ENCODE measurements around the gene AGAP1. TPM values are rescaled to one million over a fixed set of nuclear protein-coding genes. Genes with fewer than 3 reads are reported as not detected.
"Not testable (repeated sequence)": the region's sequence is repeated elsewhere in the genome, so short reads cannot be mapped to it uniquely, and the experiment has no call there.

Gene AGAP1
- total RNA-seq, 1 donor from 2014 or later = 18.3 TPM

DNA sequence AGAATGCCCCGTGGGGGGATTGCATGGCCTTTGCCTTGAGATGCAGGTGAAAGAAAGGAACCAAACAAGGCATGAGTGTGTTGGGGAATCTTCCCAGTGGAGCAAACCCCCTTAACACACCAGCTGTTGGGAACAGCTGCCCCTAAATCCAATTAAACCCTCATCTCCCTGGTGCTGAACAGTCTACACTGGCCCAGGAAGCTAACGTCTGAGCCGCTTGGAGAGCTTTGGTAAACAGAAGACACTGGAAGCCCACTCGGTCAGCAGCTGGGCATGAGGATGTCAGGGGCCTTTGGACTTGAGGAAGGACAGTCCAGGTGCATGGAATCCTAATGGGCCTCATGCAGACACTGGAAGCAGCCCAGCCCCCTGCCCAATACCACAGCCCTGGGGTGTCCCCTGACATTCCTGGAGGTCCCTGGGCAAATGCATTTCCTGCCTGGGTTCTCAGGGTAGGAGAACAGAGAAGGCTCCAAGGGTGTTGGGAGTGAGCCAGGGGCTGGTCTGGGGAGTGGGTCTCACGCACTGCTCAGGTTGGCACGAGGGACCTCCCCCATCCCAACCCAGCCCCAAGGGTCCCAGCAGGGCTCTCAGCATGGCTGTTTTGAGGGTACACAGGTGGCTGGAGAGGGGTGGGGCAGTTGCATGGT lies 636.6 kb downstream of the AGAP1 start:
- H3K27ac ChIP-seq (ENCODE audit: low read depth, low read length) = no peak overlapping the region
- peaks cover 0 to 3% (median 0%) of the 10 kb centered on the region in 3 donors for H3K36me3 ChIP-seq (ENCODE audit: control insufficient read depth in 3 of 3, insufficient read depth in 3 of 3, low read length in 3 of 3)
- no peaks in the 10 kb centered on the region for H3K4me1 ChIP-seq (ENCODE audit: control insufficient read depth in 3 of 3, insufficient read depth in 3 of 3, low read length in 3 of 3)
- no peak overlapping the region for H3K9ac ChIP-seq (ENCODE audit: low read depth in 1 of 3, low read length in 3 of 3)
- no peaks in the 10 kb centered on the region for H3K27me3 ChIP-seq (ENCODE audit: control insufficient read depth in 3 of 3, insufficient read depth in 3 of 3, low read length in 3 of 3)
- no peak overlapping the region for H3K4me3 ChIP-seq (ENCODE audit: low read length in 3 of 3)
- H3K9me3 ChIP-seq (ENCODE audit: control insufficient read depth in 3 of 3, low read length in 3 of 3) = no peaks in the 10 kb centered on the region

- Histone ChIP-seq H3K4me3 (ENCODE audit: low read length in 3 of 3) (no peak overlapping the region), H3K36me3 (ENCODE audit: control insufficient read depth in 3 of 3, insufficient read depth in 3 of 3, low read length in 3 of 3) (no peaks in the 10 kb centered on the region), H3K9me3 (ENCODE audit: control insufficient read depth in 3 of 3, low read length in 3 of 3) (no peaks in the 10 kb centered on the region), H3K4me1 (ENCODE audit: control insufficient read depth in 3 of 3, insufficient read depth in 3 of 3, low read length in 3 of 3) (no peaks in the 10 kb centered on the region), H3K9ac (ENCODE audit: low read depth in 1 of 3, low read length in 3 of 3) (no peak overlapping the region), H3K27ac (ENCODE audit: low read depth, low read length) (no peak overlapping the region), H3K27me3 (ENCODE audit: control insufficient read depth in 3 of 3, insufficient read depth in 3 of 3, low read length in 3 of 3) (no peaks in the 10 kb centered on the region)
Observed at GRCh38 chr2:236131073-236131692, 637.3 kb downstream of the AGAP1 start.

GRCh38 chr2:236133410-236134012 lies 639.7 kb downstream of the AGAP1 start:
- no peaks in the 10 kb centered on the region for H3K4me1 ChIP-seq (ENCODE audit: control insufficient read depth in 3 of 3, insufficient read depth in 3 of 3, low read length in 3 of 3)
- H3K4me3 ChIP-seq (ENCODE audit: low read length in 3 of 3) = no peak overlapping the region
- H3K9ac ChIP-seq (ENCODE audit: low read depth in 1 of 3, low read length in 3 of 3) = no peak overlapping the region
- no peaks in the 10 kb centered on the region for H3K36me3 ChIP-seq (ENCODE audit: control insufficient read depth in 3 of 3, insufficient read depth in 3 of 3, low read length in 3 of 3)
- H3K27ac ChIP-seq (ENCODE audit: low read depth, low read length) = no peak overlapping the region
- no peaks in the 10 kb centered on the region for H3K27me3 ChIP-seq (ENCODE audit: control insufficient read depth in 3 of 3, insufficient read depth in 3 of 3, low read length in 3 of 3)
- no peaks in the 10 kb centered on the region for H3K9me3 ChIP-seq (ENCODE audit: control insufficient read depth in 3 of 3, low read length in 3 of 3)

- H3K4me3 ChIP-seq (ENCODE audit: low read length in 3 of 3) = no peak overlapping the region
- no peaks in the 10 kb centered on the region for H3K4me1 ChIP-seq (ENCODE audit: control insufficient read depth in 3 of 3, insufficient read depth in 3 of 3, low read length in 3 of 3)
- H3K9ac ChIP-seq (ENCODE audit: low read depth in 1 of 3, low read length in 3 of 3) = no peak overlapping the region
- H3K36me3 ChIP-seq (ENCODE audit: control insufficient read depth in 3 of 3, insufficient read depth in 3 of 3, low read length in 3 of 3) = no peaks in the 10 kb centered on the region
- H3K9me3 ChIP-seq (ENCODE audit: control insufficient read depth in 3 of 3, low read length in 3 of 3) = no peaks in the 10 kb centered on the region
- no peak overlapping the region for H3K27ac ChIP-seq (ENCODE audit: low read depth, low read length)
- peaks cover 3 to 6% (median 4%) of the 10 kb centered on the region in 3 donors for H3K27me3 ChIP-seq (ENCODE audit: control insufficient read depth in 3 of 3, insufficient read depth in 3 of 3, low read length in 3 of 3)
Observed at GRCh38 chr2:236136538-236136937, 642.7 kb downstream of the AGAP1 start.

DNA sequence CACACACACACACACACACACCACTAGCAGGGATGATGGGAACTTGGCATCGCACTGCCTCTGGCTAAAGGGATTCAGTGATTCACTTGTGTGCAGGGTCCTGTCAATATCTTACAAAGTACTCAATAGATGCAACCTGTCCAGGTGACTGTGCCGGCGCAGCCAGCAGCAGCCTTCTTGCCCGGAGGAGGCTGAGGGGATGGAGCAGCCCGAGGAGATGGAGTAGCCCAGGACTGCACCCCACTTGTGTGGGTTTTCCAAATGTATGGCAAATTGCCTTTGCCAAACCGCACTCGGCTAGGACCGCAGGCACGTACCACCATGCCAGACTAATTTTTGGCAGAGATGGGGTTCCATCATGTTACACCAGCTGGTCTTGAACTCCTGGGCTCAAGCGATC lies 643.2 kb downstream of the AGAP1 start:
- H3K4me1 ChIP-seq (ENCODE audit: control insufficient read depth in 3 of 3, insufficient read depth in 3 of 3, low read length in 3 of 3) = no peaks in the 10 kb centered on the region
- no peak overlapping the region for H3K27ac ChIP-seq (ENCODE audit: low read depth, low read length)
- no peak overlapping the region for H3K4me3 ChIP-seq (ENCODE audit: low read length in 3 of 3)
- H3K9ac ChIP-seq (ENCODE audit: low read depth in 1 of 3, low read length in 3 of 3) = no peak overlapping the region
- H3K36me3 ChIP-seq (ENCODE audit: control insufficient read depth in 3 of 3, insufficient read depth in 3 of 3, low read length in 3 of 3) = no peaks in the 10 kb centered on the region
- peaks cover 3 to 6% (median 6%) of the 10 kb centered on the region in 3 donors for H3K27me3 ChIP-seq (ENCODE audit: control insufficient read depth in 3 of 3, insufficient read depth in 3 of 3, low read length in 3 of 3)
- no peaks in the 10 kb centered on the region for H3K9me3 ChIP-seq (ENCODE audit: control insufficient read depth in 3 of 3, low read length in 3 of 3)

GRCh38 chr2:236141616-236142015 lies 647.8 kb downstream of the AGAP1 start:
- H3K9me3 ChIP-seq (ENCODE audit: control insufficient read depth in 3 of 3, low read length in 3 of 3); H3K36me3 ChIP-seq (ENCODE audit: control insufficient read depth in 3 of 3, insufficient read depth in 3 of 3, low read length in 3 of 3); H3K4me3 ChIP-seq (ENCODE audit: low read length in 3 of 3); H3K9ac ChIP-seq (ENCODE audit: low read depth in 1 of 3, low read length in 3 of 3); H3K27ac ChIP-seq (ENCODE audit: low read depth, low read length); H3K4me1 ChIP-seq (ENCODE audit: control insufficient read depth in 3 of 3, insufficient read depth in 3 of 3, low read length in 3 of 3): not testable (repeated sequence)
- H3K27me3 ChIP-seq (ENCODE audit: control insufficient read depth in 3 of 3, insufficient read depth in 3 of 3, low read length in 3 of 3) = peaks cover 12 to 18% (median 16%) of the 10 kb centered on the region in 3 donors

- H3K4me3 ChIP-seq (ENCODE audit: low read length in 3 of 3) = no peak overlapping the region
- no peak overlapping the region for H3K9ac ChIP-seq (ENCODE audit: low read depth in 1 of 3, low read length in 3 of 3)
- H3K4me1 ChIP-seq (ENCODE audit: control insufficient read depth in 3 of 3, insufficient read depth in 3 of 3, low read length in 3 of 3) = no peaks in the 10 kb centered on the region
- H3K36me3 ChIP-seq (ENCODE audit: control insufficient read depth in 3 of 3, insufficient read depth in 3 of 3, low read length in 3 of 3) = no peaks in the 10 kb centered on the region
- no peaks in the 10 kb centered on the region for H3K9me3 ChIP-seq (ENCODE audit: control insufficient read depth in 3 of 3, low read length in 3 of 3)
- H3K27me3 ChIP-seq (ENCODE audit: control insufficient read depth in 3 of 3, insufficient read depth in 3 of 3, low read length in 3 of 3) = peaks cover 12 to 18% (median 16%) of the 10 kb centered on the region in 3 donors
- no peak overlapping the region for H3K27ac ChIP-seq (ENCODE audit: low read depth, low read length)
Observed at GRCh38 chr2:236143811-236144210, 650.0 kb downstream of the AGAP1 start.

GRCh38 chr2:236146436-236146835 lies 652.6 kb downstream of the AGAP1 start:
- H3K4me3 ChIP-seq (ENCODE audit: low read length in 3 of 3) = no peak overlapping the region
- no peaks in the 10 kb centered on the region for H3K36me3 ChIP-seq (ENCODE audit: control insufficient read depth in 3 of 3, insufficient read depth in 3 of 3, low read length in 3 of 3)
- H3K27ac ChIP-seq (ENCODE audit: low read depth, low read length) = no peak overlapping the region
- H3K27me3 ChIP-seq (ENCODE audit: control insufficient read depth in 3 of 3, insufficient read depth in 3 of 3, low read length in 3 of 3) = peaks cover 9 to 15% (median 11%) of the 10 kb centered on the region in 3 donors
- H3K9me3 ChIP-seq (ENCODE audit: control insufficient read depth in 3 of 3, low read length in 3 of 3) = no peaks in the 10 kb centered on the region
- no peak overlapping the region for H3K9ac ChIP-seq (ENCODE audit: low read depth in 1 of 3, low read length in 3 of 3)
- no peaks in the 10 kb centered on the region for H3K4me1 ChIP-seq (ENCODE audit: control insufficient read depth in 3 of 3, insufficient read depth in 3 of 3, low read length in 3 of 3)

- H3K27ac ChIP-seq (ENCODE audit: low read depth, low read length) = no peak overlapping the region
- no peaks in the 10 kb centered on the region for H3K36me3 ChIP-seq (ENCODE audit: control insufficient read depth in 3 of 3, insufficient read depth in 3 of 3, low read length in 3 of 3)
- no peaks in the 10 kb centered on the region for H3K4me1 ChIP-seq (ENCODE audit: control insufficient read depth in 3 of 3, insufficient read depth in 3 of 3, low read length in 3 of 3)
- no peak overlapping the region for H3K4me3 ChIP-seq (ENCODE audit: low read length in 3 of 3)
- H3K9me3 ChIP-seq (ENCODE audit: control insufficient read depth in 3 of 3, low read length in 3 of 3) = peaks cover 0 to 3% (median 2%) of the 10 kb centered on the region in 3 donors
- H3K27me3 ChIP-seq (ENCODE audit: control insufficient read depth in 3 of 3, insufficient read depth in 3 of 3, low read length in 3 of 3) = peaks cover 8 to 18% (median 14%) of the 10 kb centered on the region in 3 donors
- no peak overlapping the region for H3K9ac ChIP-seq (ENCODE audit: low read depth in 1 of 3, low read length in 3 of 3)
Observed at GRCh38 chr2:236155406-236155805, 661.6 kb downstream of the AGAP1 start.

Data from skeletal muscle tissue (tissue), 4 donors.